Occipital lobe (tissue), 2 donors: ENCODE measurements around the gene TTC28. TPM values are rescaled to one million over a fixed set of nuclear protein-coding genes. Genes with fewer than 3 reads are reported as not detected.
"Not testable (repeated sequence)": the region's sequence is repeated elsewhere in the genome, so short reads cannot be mapped to it uniquely, and the experiment has no call there.

ENCODE experiments used
- DNase-seq: peaks from one replicate; lab custom pipeline; 2025; lab: John Stamatoyannopoulos, UW
- total RNA-seq: library from RNA; depleted of rRNA; stranded (reverse); fragments of >200 nt; gene quantifications from one replicate; pipeline ENCODE4 v1.2.3, GENCODE V29; 2014

The TTC28 gene
- total RNA-seq, 1 donor from 2014 or later, result 157 TPM

GRCh38 chr22:28237783-28238182 is 441.9 kb downstream of the TTC28 start:
- no peak for DNase-seq

GRCh38 chr22:28237112-28237511 is 442.5 kb downstream of the TTC28 start:
- no peak for DNase-seq

GRCh38 chr22:28232204-28232603 is 447.4 kb downstream of the TTC28 start:
- no peak for DNase-seq

- DNase-seq, result no peak
These were observed 448.2 kb downstream of the TTC28 start for GRCh38 chr22:28231441-28231840.

GRCh38 chr22:28230671-28231070 is 449.0 kb downstream of the TTC28 start:
- no peak for DNase-seq

GRCh38 chr22:28229566-28230485 is 449.8 kb downstream of the TTC28 start:
- DNase-seq, result no peak

GRCh38 chr22:28223826-28224225 is 455.8 kb downstream of the TTC28 start:
- no peak for DNase-seq

GRCh38 chr22:28222976-28223745 is 456.5 kb downstream of the TTC28 start:
- no peak for DNase-seq

GRCh38 chr22:28222571-28222970 is 457.1 kb downstream of the TTC28 start:
- DNase-seq, result no peak

GRCh38 chr22:28222052-28222451 is 457.6 kb downstream of the TTC28 start:
- no peak for DNase-seq

- no peak for DNase-seq
These were observed 458.8 kb downstream of the TTC28 start for GRCh38 chr22:28220626-28221363.

- DNase-seq, result no peak
These were observed 462.4 kb downstream of the TTC28 start for GRCh38 chr22:28217277-28217676.

GRCh38 chr22:28214750-28215149 is 464.9 kb downstream of the TTC28 start:
- not testable (repeated sequence) for DNase-seq

- not testable (repeated sequence) for DNase-seq
These were observed 470.2 kb downstream of the TTC28 start for GRCh38 chr22:28209457-28209856.

- DNase-seq, result no peak
These were observed 470.9 kb downstream of the TTC28 start for GRCh38 chr22:28208787-28209186.

GRCh38 chr22:28208036-28208435 is 471.6 kb downstream of the TTC28 start:
- no peak for DNase-seq

GRCh38 chr22:28207281-28208030 is 472.2 kb downstream of the TTC28 start:
- DNase-seq, result no peak

- no peak for DNase-seq
These were observed 473.7 kb downstream of the TTC28 start for GRCh38 chr22:28205926-28206325.

- no peak for DNase-seq
These were observed 475.3 kb downstream of the TTC28 start for GRCh38 chr22:28204382-28204781.

- no peak for DNase-seq
These were observed 476.4 kb downstream of the TTC28 start for GRCh38 chr22:28203286-28203685.

GRCh38 chr22:28198692-28199091 is 480.9 kb downstream of the TTC28 start:
- DNase-seq, result no peak
